DND-41 (cell line): ENCODE results near the gene EPHA7.

ENCODE experiments used
- CTCF ChIP-seq: IDR thresholded peaks from 2 replicates; pipeline ENCODE4 v1.5.1; 2012; ENCODE audit warnings: borderline replicate concordance, low read length, moderate library complexity, mild to moderate bottlenecking; ENCODE audit not compliant: poor library complexity, severe bottlenecking; ENCODE audit errors: extremely low read depth
- EZH2 ChIP-seq: IDR thresholded peaks from 3 replicates; pipeline ENCODE4 v1.6.1; 2012; ENCODE audit warnings: borderline replicate concordance, low read depth, mild to moderate bottlenecking, moderate library complexity, low read length, inconsistent platforms; ENCODE audit not compliant: severe bottlenecking

- no peak for TF ChIP-seq CTCF
- no peak for TF ChIP-seq EZH2
These were observed 48.9 kb upstream of the EPHA7 start for GRCh38 chr6:93468291-93468690.
